Stimulated activated CD8-positive, alpha-beta memory T cell treated with anti-CD3 and anti-CD28 coated beads, Interleukin-2, amount 100 ng/mL, for 1 hour (primary cell): ENCODE results near the gene CASP1.
"Not testable (repeated sequence)": the region's sequence is repeated elsewhere in the genome, so short reads cannot be mapped to it uniquely, and the experiment has no call there.

Source experiments
- DNase-seq, 2 donors: peaks; one replicate each; pipeline ENCODE4 v3.0.0-alpha.2; 2020; ENCODE audit warnings: low read depth in 2 of 2

CASP1 gene

DNA sequence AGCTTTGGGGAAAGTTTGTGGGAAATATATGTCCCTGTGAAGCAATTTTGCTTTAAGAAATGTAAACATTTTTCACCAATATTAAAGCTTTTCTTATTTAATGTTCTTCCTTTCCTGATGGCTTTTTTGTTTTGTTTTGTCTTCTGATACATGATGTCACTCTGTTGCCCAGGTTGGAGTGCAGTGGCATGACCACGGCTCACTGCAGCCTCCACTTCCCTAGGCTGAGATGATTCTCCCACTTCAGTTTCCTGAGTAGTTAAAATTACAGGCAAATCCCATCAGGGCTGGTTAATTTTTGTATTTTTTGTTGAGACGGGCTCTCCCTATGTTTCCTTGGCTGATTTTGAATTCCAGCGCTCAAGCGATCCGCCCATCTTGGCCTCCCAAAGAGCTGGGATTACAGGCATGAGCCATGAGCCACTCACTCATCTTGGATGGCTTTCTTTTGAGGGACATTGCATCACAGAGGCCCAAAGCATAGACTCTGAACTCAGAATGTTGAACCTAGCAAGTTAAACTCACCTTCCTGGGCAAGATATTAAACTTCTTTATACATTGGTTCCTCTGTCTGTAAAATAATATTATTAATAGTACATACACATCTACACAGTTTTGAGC lies 10.8 kb upstream of the CASP1 start:
- DNase-seq: no peak

DNA sequence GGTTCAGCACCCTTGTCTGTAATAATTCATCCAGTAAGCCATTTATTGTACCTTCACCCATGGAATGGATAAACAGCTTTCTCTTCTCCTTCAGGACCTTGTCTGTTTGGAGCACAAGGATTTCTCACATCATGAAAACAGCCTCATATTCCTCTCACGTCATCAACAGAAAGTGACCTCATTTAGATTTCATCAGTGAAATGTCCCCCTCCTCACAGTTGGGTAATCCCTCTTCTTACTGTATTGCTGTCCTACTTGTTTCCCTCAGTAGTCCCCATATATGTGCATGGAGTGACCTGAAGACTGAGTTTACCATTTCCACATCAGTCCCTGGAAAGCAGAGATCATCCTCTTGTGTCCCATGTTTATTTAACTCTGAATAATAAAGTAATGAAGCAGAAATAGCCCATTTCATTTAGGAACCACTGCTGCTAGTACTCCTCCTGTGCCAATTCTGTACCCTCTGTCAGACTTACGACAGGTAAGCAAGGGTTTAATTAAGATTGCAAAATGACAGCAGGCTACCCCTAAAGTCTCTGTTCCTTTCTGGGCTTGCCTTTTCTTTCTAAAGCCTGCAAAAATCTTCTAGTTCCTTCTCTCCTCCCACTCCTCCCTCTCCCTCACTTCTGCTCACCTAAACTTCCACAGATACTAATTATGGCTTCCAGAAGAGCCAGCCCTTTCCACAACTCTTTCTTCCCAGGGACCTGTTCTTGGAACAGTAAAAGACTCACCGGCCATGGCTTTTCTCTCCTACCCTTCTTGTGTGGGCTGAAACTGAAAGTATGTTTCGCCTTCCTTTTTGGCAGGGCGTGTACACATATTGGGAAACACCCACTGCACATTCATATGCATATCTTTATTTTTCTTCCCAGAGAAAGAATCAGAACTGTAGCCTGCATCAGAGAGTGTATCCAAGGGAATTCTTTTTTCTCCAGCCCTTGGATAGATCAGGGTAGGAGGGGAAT lies 9.9 kb upstream of the CASP1 start, which contains the start of gene CARD16:
CARD16 (minus strand) TSS at position 779 of the 968 bp plus-strand sequence; CDS start at position 741, 38 bp downstream.
- DNase-seq: peak in 1 of 2 donors; percentile 9

DNA sequence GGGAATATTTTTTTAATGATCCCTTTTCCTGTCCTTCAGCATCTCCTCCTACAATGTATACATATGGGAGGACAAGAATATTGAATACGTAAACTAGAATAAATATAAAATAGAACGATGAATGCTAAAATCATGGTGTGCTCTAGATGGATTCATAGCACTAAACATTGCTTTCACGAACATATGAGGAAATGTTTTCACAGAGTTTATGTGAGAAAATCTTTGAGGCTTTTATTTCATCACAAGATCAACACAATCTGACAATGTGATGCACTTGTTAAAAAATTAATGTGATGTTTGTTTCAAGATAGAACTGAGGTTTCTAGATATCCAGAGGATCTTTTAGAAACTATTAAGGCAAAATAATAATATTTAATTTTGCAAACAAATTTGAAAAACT lies 7.2 kb upstream of the CASP1 start:
- DNase-seq: no peak

DNA sequence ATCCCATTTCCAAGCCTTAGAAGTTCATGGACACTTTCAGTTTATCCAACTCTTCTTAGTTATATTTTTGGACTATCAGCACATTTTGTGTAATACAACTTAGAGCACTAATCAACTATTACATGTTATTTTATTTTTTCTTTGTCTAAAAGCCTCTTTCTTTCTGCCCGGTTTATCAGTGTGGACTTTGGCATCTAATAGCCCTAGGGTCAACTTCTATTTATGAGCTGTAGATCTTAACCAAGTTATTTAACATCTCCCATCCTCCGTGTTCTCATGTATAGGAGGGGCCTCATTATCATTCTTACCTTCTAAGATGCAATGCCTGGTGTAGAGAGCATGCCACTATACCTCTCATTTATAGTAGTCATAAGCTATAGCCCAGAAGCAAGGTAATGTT lies 5.8 kb upstream of the CASP1 start:
- no peak for DNase-seq

DNA sequence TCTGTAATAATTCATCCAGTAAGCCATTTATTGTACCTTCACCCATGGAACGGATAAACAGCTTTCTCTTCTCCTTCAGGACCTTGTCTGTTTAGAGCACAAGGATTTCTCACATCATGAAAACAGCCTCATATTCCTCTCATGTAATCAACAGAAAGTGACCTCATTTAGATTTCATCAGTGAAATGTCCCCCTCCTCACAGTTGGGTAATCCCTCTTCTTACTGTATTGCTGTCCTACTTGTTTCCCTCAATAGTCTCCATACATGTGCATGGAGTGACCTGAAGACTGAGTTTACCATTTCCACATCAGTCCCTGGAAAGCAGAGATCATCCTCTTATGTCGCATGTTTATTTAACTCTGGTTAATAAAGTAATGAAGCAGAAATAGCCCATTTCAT lies 556 bp downstream of the CASP1 start:
- DNase-seq: not testable (repeated sequence)

DNA sequence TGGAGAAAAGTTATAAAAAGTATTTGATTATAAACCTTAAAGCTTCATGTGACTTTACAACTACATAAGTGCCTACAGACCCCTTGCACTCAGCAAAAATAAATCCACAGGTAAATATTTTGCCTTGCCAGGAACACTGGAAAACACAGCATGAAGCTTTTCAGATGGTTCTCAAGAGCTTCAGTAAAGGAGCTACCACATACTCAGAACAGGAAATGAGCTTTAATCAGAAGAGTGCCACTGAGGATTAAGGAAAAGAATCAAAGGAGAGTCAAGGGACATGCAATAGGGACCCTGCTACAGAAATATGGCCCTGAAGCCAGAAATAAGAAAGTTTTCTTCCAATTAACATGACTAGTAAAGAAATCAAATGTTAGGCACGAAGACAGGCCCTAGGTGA lies 1.2 kb downstream of the CASP1 start:
- DNase-seq: no peak

DNA sequence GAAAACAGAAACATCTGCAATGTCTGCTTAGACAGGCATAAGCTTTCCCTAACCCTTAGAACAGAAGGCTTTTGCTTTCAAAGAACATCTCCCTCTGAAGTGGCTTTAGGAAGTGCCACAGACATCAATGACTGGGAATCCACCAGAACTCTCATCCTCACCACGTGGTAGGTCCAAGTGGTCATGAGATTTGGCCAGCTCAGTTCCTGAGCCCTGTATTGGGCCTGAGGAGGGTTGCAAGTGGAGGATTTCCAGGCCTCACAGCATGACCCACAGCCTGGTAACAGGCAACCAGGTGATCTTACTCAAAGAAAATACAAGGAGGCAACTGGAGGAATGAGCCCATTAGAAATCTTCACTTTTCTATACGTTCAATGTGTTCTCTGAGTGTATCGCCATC lies 1.6 kb downstream of the CASP1 start:
- no peak for DNase-seq

DNA sequence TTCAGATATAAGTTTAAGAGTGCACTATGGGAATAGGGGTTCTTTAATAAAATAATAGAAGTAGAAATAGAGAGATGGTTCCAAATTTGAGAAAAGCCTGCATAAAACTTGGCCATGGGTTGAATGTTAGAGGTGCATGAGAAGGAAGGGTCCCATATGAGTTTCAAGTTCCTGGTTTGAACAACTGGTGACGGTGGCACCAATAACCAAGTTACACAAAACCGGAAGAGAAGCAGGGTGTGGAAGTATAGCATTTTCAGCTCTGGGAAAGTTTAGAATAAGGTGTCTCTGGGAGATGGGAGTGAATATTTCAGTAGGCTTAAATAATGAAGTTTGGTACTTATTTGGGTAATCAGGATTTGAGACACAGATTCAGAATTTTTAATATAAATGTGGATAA lies 2.4 kb downstream of the CASP1 start:
- DNase-seq: no peak

DNA sequence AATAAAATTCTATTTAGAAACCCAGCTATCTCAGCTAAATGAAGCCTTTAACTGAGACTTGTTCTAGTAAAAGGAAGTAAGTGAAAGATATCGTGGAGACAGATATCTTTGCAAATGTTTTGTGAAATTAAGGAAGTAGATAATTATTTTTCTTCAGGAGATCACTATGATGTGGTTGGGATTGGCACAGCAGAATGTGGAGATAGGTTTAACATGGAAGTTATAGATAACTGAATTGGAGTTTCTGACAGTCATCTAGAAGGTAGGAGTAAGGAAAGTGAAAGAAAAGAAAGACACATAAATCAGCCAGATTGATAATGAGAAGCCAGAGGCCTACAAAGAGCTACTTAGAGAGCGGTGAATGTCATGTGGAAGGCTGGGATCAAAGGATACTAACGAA lies 7.3 kb downstream of the CASP1 start:
- no peak for DNase-seq

DNA sequence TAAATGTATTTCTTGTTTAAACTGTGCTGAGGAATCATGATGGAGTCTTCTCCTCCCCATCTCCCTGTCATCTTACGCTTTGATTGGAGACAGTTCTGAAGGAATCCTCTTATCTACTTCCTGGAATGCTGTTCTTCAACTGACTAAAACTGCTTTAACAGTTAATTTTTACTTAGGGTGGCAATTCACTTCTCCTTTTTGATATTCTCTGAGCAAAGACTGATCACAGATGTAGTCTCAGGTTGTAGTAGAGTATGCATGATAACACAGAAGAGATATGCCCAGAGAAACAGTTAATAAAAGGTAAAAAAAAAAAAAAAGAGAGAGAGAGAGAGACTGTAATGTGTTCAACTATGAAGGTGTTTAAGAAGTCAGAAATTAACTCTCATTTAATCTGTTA lies 10.6 kb downstream of the CASP1 start:
- DNase-seq: no peak

DNA sequence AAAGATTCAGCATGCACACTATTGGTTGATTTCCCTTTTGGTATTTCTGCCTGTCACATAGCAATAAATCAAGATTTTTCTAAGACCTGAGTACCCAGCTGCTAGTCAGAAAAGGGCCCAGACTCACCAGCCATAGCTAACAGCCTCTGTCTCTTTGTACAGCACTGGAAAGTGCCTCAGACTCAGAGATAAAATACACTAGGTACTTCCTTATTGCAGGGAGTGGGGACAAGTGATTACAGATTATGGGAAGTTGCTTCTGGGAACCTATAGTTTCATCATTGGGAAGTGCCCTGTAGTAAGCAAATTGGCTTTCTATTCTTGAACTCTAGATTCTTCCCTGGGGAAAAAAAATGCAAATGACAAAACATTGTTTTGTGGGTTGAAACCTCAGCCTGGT lies 11.9 kb downstream of the CASP1 start, which contains the start of gene CASP5:
CASP5 (minus strand) TSS at position 166 of the 400 bp plus-strand sequence; CDS start at position 134, 32 bp downstream.
- no peak for DNase-seq

DNA sequence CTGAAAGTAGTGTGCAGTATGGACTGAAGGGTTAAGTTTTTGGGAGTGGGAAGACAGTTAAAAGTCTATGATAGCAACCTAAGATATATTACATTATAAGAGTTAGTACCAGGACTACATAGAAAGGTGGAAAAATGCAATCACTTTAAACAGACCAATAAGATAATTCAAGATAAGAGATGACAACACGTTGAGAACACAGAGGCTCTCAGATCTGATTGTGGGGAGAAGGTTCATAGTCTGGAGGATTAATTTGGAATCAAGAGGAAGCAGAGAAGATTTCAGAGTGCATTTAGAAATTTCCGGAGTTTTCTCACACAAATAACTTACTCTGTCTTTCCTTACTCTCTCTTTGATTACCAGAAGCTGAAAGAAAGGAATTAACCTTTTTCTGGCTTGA lies 12.4 kb downstream of the CASP1 start:
- no peak for DNase-seq

DNA sequence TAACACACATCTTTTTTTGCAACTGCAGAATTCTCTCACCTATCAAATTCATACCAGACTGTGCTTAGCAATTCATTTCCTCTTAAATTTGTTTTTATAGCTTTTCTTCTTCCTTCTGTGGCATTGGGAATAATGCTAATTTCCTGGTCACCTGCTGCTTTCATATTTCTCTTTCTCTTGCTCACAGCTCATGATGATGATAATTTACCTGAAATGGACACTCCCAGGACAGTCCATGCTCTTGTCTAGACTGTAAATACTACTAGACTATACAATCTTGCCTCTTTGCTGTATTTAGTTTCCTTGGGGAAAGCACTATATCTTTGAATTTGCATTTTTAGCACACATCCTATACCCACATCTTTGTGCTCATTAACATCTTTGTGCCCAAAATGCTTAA lies 27.5 kb downstream of the CASP1 start:
- DNase-seq: no peak

DNA sequence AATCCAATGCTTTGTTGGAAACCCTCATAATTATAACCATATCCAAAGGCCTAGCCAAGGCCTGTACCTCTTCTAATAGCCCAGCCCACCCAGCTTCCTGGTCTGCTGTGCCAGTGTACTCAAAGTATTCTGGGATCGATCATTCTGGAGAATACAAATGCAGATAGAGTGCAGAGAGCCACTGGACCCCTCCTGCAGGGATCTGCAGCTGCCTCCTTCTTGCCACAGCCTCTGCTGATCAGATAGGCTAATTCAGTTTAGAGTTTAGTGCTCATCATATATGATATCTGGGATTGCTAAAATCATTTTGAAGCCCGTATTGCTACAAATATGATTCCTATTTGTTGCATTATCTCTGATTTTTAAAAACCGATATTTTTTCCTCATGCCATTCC lies 29.5 kb downstream of the CASP1 start:
- DNase-seq: no peak

DNA sequence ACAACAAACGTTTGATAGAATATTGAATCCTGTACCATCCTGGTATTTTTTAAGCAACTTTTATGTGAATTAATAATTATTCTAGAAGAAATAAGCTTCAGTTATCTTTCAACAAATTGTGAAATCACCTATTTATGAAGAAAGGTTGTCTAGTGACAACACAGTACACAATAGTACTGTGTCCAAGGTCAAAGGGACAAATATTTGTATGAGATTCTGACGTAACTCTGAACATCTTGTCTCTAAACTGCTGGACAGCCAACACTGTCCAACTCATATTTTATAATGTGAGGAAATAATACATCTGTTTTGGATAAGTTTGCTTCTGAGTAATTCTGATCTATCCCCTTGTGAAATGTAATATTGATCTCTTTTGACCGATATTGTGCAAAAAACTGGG lies 30.9 kb downstream of the CASP1 start:
- DNase-seq: no peak

DNA sequence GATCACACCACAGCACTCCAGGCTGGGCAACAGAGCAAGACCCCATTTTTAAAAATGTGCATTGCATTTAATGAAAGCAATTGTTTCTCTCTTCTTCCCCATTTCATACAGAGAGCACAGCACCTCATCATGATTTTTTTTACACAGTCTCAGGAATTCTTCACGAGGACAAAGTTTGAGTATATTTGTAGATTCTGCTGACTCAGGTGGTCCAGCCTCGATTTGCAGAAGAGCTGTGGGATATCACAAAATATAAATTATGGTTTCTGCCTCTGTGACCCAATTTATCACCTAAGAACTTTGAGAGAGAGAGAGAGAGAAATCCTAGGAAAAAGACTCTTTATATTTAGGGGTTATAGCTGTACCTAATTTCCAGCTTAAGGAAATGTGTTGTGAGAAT lies 31.8 kb downstream of the CASP1 start:
- no peak for DNase-seq

DNA sequence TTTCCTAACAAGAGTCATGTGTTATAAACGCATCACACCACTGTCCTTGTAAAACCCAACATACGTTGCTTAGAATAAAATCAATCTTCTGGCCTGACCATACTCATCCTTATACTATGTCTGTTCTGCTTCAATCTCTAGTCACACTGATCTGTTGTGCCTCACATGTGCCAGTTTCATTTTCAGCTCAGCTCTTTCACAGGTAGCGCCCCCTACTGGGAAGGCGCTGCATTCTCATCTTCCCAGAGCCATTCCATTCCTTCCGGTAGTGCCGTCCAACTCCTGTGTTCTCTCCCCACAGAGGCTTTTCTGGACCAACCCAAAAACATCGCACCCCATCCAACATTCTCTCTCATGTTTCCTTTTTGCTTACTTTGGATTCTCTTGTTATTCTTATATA lies 34.1 kb downstream of the CASP1 start:
- peak; percentile 12 to 20 for DNase-seq

DNA sequence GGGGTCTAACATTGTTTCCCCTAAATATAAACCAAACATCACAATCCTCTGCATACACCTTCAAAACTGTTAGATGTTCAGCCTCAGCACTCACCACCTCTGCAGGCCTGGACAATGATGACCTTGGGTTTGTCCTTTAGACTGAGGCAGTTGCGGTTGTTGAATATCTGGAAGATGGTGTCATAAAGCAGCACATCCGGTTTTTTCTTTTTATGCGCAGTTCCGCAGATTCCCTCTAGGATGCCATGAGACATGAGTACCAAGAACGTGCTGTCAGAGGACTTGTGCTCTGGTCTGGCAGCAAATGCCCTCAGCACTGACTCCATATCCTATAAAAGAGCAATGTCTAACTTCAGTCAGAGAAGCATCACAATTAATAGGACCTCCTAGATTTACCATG lies 34.8 kb downstream of the CASP1 start:
- no peak for DNase-seq

DNA sequence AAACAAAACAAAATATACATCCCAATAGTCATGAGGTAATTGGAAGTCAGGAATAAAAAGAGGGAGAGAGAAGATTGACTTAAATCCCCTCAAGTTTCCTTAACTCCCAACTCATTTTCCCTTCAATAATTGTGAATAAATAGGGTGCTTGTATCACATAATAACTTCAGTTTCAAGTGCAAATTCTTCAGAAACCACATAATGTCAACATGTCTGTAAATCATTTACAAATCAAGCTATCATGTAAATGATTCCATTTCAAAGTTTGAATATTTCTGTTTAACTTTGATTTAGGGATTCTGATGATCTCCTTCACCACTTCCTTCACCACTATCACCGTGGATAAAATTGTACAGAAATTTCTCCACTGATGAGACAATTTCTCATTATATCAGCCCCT lies 35.2 kb downstream of the CASP1 start:
- DNase-seq: no peak

DNA sequence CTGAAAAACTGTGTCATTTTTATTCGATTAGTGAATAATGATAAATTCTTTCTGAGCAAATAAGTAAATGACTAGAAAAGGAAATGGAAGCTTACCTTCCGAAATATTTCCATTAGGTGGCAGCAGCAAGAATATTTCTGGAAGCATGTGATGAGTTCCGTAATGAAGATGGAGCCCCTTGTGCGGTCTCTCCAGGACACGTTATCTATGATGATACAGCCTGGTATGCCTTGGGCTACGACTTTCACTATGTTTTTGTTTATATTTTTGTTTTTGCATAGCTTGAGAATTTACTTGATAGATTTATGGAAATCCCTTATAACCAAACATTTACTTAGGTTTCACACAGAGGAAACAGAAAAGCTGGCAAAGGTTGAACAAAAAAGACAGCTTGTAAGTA lies 37.7 kb downstream of the CASP1 start:
- no peak for DNase-seq

DNA sequence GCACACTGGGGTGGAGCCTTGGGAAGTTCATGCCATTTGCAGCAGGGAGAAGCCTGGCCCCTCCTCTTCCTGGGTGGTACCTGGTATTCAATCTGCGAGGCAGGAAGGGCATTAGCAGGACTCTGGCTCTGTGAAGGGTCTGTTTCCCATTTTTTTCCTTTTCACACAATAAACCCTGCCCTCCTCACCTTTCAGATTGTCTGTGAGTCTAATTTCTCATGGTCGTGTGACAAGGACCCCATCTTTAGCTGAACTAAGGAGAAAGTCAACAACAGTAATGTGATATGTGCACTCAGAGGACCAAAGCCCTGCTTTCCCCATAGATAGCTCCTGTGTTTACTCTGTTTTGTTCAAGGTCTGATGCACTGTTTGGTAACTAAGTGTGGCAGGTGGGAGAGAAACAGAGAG lies 39.9 kb downstream of the CASP1 start:
- no peak for DNase-seq

DNA sequence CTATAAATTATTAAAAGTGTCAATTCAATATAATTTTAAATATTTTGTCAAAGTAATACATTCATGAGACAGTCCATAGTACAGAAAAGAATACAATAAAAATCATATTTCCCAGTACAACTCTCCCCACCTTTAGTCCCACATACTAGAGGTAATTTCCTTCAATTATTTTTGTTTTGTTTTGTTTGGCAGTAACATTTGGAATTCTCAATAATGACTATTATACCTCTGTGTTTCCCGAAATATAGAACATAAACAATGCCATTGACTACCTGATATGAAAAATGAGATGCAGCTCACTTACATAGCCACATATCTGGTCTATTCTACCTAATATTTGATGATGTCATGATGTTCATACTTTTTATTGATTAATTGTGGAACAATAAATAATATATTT lies 42.2 kb downstream of the CASP1 start:
- DNase-seq: no peak

DNA sequence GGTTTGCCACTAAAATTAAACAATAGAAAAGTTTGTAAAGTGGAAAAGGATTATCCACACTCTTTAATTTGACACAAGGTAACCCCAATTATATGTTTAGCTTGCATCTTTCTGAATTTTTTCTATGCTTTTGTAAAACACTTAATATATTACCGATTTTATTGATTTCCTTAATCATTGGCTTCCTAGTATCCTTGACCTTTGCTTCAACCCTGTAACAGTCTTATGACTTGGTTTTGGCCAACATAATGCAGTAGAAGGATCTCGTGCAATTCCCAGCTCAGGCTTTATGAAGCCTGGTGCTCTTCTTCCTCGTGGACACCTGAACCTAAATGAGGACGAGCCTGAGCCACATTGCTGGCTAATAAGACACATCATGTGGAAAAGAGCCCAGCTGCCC lies 43.0 kb downstream of the CASP1 start:
- DNase-seq: no peak
